H1 (cell line): ENCODE results near the gene CKB. TPM values are rescaled to one million over a fixed set of nuclear protein-coding genes. Genes with fewer than 3 reads are reported as not detected.

Experiments used
- CTCF ChIA-PET: fragments of 300-600 bp; sonication (Branson Sonifier 250); formaldehyde crosslinking; loops from one replicate; lab custom pipeline; 2021; ENCODE audit not compliant: partially characterized antibody; lab: Charles Lee
- POLR2A ChIA-PET: fragments of 300-600 bp; sonication (Branson Sonifier 250); formaldehyde crosslinking; loops from one replicate; lab custom pipeline; 2021; ENCODE audit warnings: inconsistent platforms; ENCODE audit not compliant: partially characterized antibody; lab: Charles Lee
- DNase-seq, 2 experiments: peaks; one replicate each; pipeline versions ENCODE4 v3.0.0 to v3.0.0-alpha.2; 2010 to 2022; ENCODE audit warnings: low spot score in 2 of 2, low read depth in 1 of 2, mixed read lengths in 1 of 2
- FAIRE-seq: peaks from 2 replicates; lab custom pipeline; 2011; peaks lifted over from hg19 to GRCh38; lab: Jason Lieb, UNC
- H2AFZ ChIP-seq: 2 replicates; pipeline ENCODE4 v1.8.1; 2012; ENCODE audit warnings: low read length, inconsistent platforms
- H2AK5ac ChIP-seq: 2 replicates; pipeline ENCODE4 v1.6.1; 2013; ENCODE audit warnings: low read depth, low read length
- H2BK120ac ChIP-seq: replicated peaks from 2 replicates; pipeline ENCODE3; 2013; ENCODE audit warnings: low read depth, low read length, inconsistent platforms
- H2BK12ac ChIP-seq: 2 replicates; pipeline ENCODE4 v1.6.1; 2013; ENCODE audit warnings: low read depth, low read length
- H2BK15ac ChIP-seq: 2 replicates; pipeline ENCODE4 v1.6.1; 2013; ENCODE audit warnings: low read length
- H2BK20ac ChIP-seq: 2 replicates; pipeline ENCODE4 v1.6.1; 2013; ENCODE audit warnings: low read length
- H2BK5ac ChIP-seq: 2 replicates; pipeline ENCODE4 v1.6.1; 2013; ENCODE audit warnings: low read depth, low read length
- H3K14ac ChIP-seq: 2 replicates; pipeline ENCODE4 v1.6.1; 2013; ENCODE audit warnings: inconsistent platforms; ENCODE audit not compliant: insufficient read length
- H3K18ac ChIP-seq: 2 replicates; pipeline ENCODE4 v1.6.1; 2013; ENCODE audit warnings: low read length; ENCODE audit errors: extremely low read depth
- H3K23ac ChIP-seq: 2 replicates; pipeline ENCODE4 v1.6.1; 2013; ENCODE audit warnings: inconsistent platforms; ENCODE audit not compliant: insufficient read length
- H3K23me2 ChIP-seq: 2 replicates; pipeline ENCODE4 v1.6.1; 2013; ENCODE audit warnings: low read depth, low read length
- H3K27ac ChIP-seq: 2 replicates; pipeline ENCODE4 v1.6.1; 2011; ENCODE audit warnings: low read depth, low read length, inconsistent platforms
- H3K27me3 ChIP-seq, 4 experiments: replicated peaks in 1 of 4; 1 replicate in 1 of 4; 2 replicates in 3 of 4; pipeline versions ENCODE4 v1.6.1 to v1.8.1; 2011 to 2013; ENCODE audit warnings: low read length in 3 of 4, mild to moderate bottlenecking in 3 of 4, inconsistent platforms in 2 of 4, mixed read lengths in 2 of 4, moderate library complexity in 1 of 4; ENCODE audit not compliant: control insufficient read depth in 3 of 4, insufficient read depth in 3 of 4; ENCODE audit errors: extremely low read depth in 1 of 4
- H3K36me3 ChIP-seq, 4 experiments: 2 replicates each; pipeline versions ENCODE4 v1.6.1 to v1.8.1; 2011 to 2013; ENCODE audit warnings: mild to moderate bottlenecking in 4 of 4, low read length in 3 of 4, moderate library complexity in 2 of 4, control low read depth in 1 of 4, inconsistent platforms in 1 of 4; ENCODE audit not compliant: insufficient read depth in 4 of 4, control insufficient read depth in 2 of 4
- H3K4ac ChIP-seq: replicated peaks from 2 replicates; pipeline ENCODE3; 2013; ENCODE audit warnings: low read length, low read depth, mixed read lengths, inconsistent platforms; ENCODE audit not compliant: insufficient read length
- H3K4me1 ChIP-seq, 4 experiments: replicated peaks in 1 of 4; 1 replicate in 1 of 4; 2 replicates in 3 of 4; pipeline versions ENCODE4 v1.6.1 to v1.8.1; 2011 to 2013; ENCODE audit warnings: low read length in 3 of 4, inconsistent platforms in 2 of 4, mixed read lengths in 1 of 4; ENCODE audit not compliant: insufficient read depth in 4 of 4, control insufficient read depth in 3 of 4
- H3K4me2 ChIP-seq, 2 experiments: 2 replicates each; pipeline versions ENCODE4 v1.6.1 to v1.8.1; 2011 to 2013; ENCODE audit warnings: low read depth in 2 of 2, low read length in 2 of 2, control low read depth in 1 of 2, inconsistent platforms in 1 of 2, mild to moderate bottlenecking in 1 of 2; ENCODE audit not compliant: insufficient read depth in 1 of 2
- H3K4me3 ChIP-seq, 4 experiments: fragments of 200-600, 300-600 bp in 1 of 4; sonication (generic), shearing (Covaris generic), sonication (Bioruptor Twin) in 1 of 4; 2 replicates each; pipeline versions ENCODE4 v1.5.1 to v1.8.1; 2011 to 2016; ENCODE audit warnings: low read length in 4 of 4, low read depth in 3 of 4, control low read depth in 2 of 4, inconsistent platforms in 2 of 4, mild to moderate bottlenecking in 2 of 4, mixed read lengths in 1 of 4, moderate library complexity in 1 of 4; ENCODE audit not compliant: insufficient read depth in 2 of 4; ENCODE audit errors: extremely low read depth in 1 of 4
- H3K56ac ChIP-seq: replicated peaks from 2 replicates; pipeline ENCODE3; 2013; ENCODE audit warnings: low read depth, mild to moderate bottlenecking, mixed read lengths, low read length, inconsistent platforms; ENCODE audit not compliant: insufficient read length
- H3K79me1 ChIP-seq: 2 replicates; pipeline ENCODE4 v1.6.1; 2013; ENCODE audit warnings: low read depth, low read length, control low read depth
- H3K79me2 ChIP-seq, 2 experiments: 2 replicates each; pipeline versions ENCODE4 v1.6.1 to v1.8.1; 2012 to 2013; ENCODE audit warnings: low read length in 2 of 2, mild to moderate bottlenecking in 2 of 2, inconsistent platforms in 1 of 2; ENCODE audit not compliant: insufficient read depth in 2 of 2, control insufficient read depth in 1 of 2
- H3K9ac ChIP-seq, 4 experiments: replicated peaks in 1 of 4; 1 replicate in 1 of 4; 2 replicates in 3 of 4; pipeline versions ENCODE4 v1.6.1 to v1.8.1; 2011 to 2013; ENCODE audit warnings: low read depth in 3 of 4, low read length in 3 of 4, control low read depth in 2 of 4, mild to moderate bottlenecking in 2 of 4, moderate library complexity in 2 of 4, inconsistent platforms in 1 of 4; ENCODE audit errors: extremely low read depth in 1 of 4
- H3K9me3 ChIP-seq, 2 experiments: 2 replicates each; pipeline versions ENCODE4 v1.6.1 to v1.8.1; 2012 to 2013; ENCODE audit warnings: mild to moderate bottlenecking in 2 of 2, moderate library complexity in 2 of 2, control low read depth in 1 of 2, inconsistent platforms in 1 of 2, low read depth in 1 of 2, low read length in 1 of 2, mixed read lengths in 1 of 2; ENCODE audit not compliant: insufficient read depth in 2 of 2
- H4K20me1 ChIP-seq, 2 experiments: replicated peaks in 1 of 2; 2 replicates each; pipeline versions ENCODE3 to v1.8.1; 2011 to 2013; ENCODE audit warnings: inconsistent platforms in 2 of 2, low read length in 2 of 2, mild to moderate bottlenecking in 1 of 2; ENCODE audit not compliant: insufficient read depth in 2 of 2, control insufficient read depth in 1 of 2
- H4K5ac ChIP-seq: 2 replicates; pipeline ENCODE4 v1.6.1; 2013; ENCODE audit warnings: low read length, low read depth, mixed read lengths, inconsistent platforms; ENCODE audit not compliant: insufficient read length
- H4K8ac ChIP-seq: 2 replicates; pipeline ENCODE4 v1.8.0; 2013; ENCODE audit warnings: mild to moderate bottlenecking, moderate library complexity, low read length, inconsistent platforms; ENCODE audit not compliant: insufficient read depth; ENCODE audit errors: extremely low read depth
- H4K91ac ChIP-seq: replicated peaks from 2 replicates; pipeline ENCODE3; 2013; ENCODE audit warnings: low read length, mixed read lengths, inconsistent platforms; ENCODE audit not compliant: insufficient read length
- ASH2L ChIP-seq: fragments of 200-600, 300-600 bp; sonication (generic); IDR thresholded peaks from one replicate; pipeline ENCODE4 v1.7.1; 2017; ENCODE audit warnings: low read length
- CBX8 ChIP-seq: fragments of 300-800, 300-1000 bp; sonication (generic); IDR thresholded peaks from 2 replicates; pipeline ENCODE4 v1.7.1; 2016; ENCODE audit warnings: low read depth, low read length, borderline replicate concordance
- CTBP2 ChIP-seq: IDR thresholded peaks from 2 replicates; pipeline ENCODE4 v1.7.0; 2011; ENCODE audit warnings: borderline replicate concordance, mild to moderate bottlenecking, moderate library complexity, mixed read lengths, low read length; ENCODE audit not compliant: insufficient read depth, insufficient read length
- CTCF ChIP-seq, 3 experiments: IDR thresholded peaks; 1 replicate in 2 of 3; 2 replicates in 1 of 3; pipeline versions ENCODE4 v1.5.1 to v1.6.1; 2011; ENCODE audit warnings: low read length in 3 of 3, mild to moderate bottlenecking in 3 of 3, inconsistent platforms in 2 of 3, low read depth in 1 of 3, moderate library complexity in 1 of 3; ENCODE audit not compliant: insufficient read depth in 1 of 3; ENCODE audit errors: control extremely low read depth in 1 of 3
- E2F6 ChIP-seq: IDR thresholded peaks from 2 replicates; pipeline ENCODE4 v1.6.1; 2012; ENCODE audit warnings: inconsistent platforms
- EZH2 ChIP-seq: fragments of 200-600 bp; sonication (generic); IDR thresholded peaks from 2 replicates; pipeline ENCODE4 v1.7.1; 2012; ENCODE audit warnings: low read depth, mild to moderate bottlenecking, moderate library complexity, low read length, inconsistent platforms; ENCODE audit not compliant: severe bottlenecking
- KDM5A ChIP-seq: fragments of 200-600 bp; IDR thresholded peaks from 2 replicates; pipeline ENCODE4 v1.7.1; 2012; ENCODE audit warnings: mild to moderate bottlenecking, low read length, inconsistent platforms, mixed read lengths
- POU5F1 ChIP-seq: IDR thresholded peaks from 2 replicates; pipeline ENCODE4 v1.6.1; 2011; ENCODE audit warnings: low read depth, mild to moderate bottlenecking, low read length, moderate library complexity
- SIRT6 ChIP-seq: IDR thresholded peaks from one replicate; pipeline ENCODE4 v1.7.1; 2012; ENCODE audit warnings: low read length, inconsistent platforms
- SIX5 ChIP-seq: IDR thresholded peaks from 2 replicates; pipeline ENCODE4 v1.6.1; 2011; ENCODE audit warnings: mild to moderate bottlenecking, low read depth, low read length
- WGBS, 2 experiments: shearing (Covaris generic) in 1 of 2; methylation state at CpG; one replicate each; pipeline versions ENCODE4 v1.1.6 to v1.1.7; 2013 to 2015; ENCODE audit warnings: low lambda C conversion rate in 2 of 2, mixed read lengths in 2 of 2, inconsistent platforms in 1 of 2, low coverage in 1 of 2, missing lambda C conversion rate in 1 of 2; ENCODE audit not compliant: insufficient replicate concordance in 2 of 2, insufficient coverage in 1 of 2, insufficient read length in 1 of 2; ENCODE audit errors: extremely low coverage in 1 of 2, missing lambda C conversion rate in 1 of 2; 5-methylcytosine and 5-hydroxymethylcytosine counted together
- polyA plus RNA-seq, 7 experiments: library from polyadenylated mRNA; depleted of rRNA in 3 of 7; stranded (reverse) in 5 of 7; unstranded in 2 of 7; fragments of >200 nt in 5 of 7; fragments of 200-250 nt in 2 of 7; gene quantifications; 1 replicate in 5 of 7; 2 replicates in 1 of 7; 4 replicates in 1 of 7; pipeline versions ENCODE4 v1.2.1 to v1.2.3, GENCODE V29; 2011 to 2013; ENCODE audit warnings: missing spikeins in 2 of 7, mixed read lengths in 2 of 7
- total RNA-seq: library from RNA; stranded (reverse); fragmentation: NEBNext Ultra II Directional; extraction: Animal tissue kit (Norgen Biotek cat#: 25700); gene quantifications from 2 replicates; pipeline ENCODE4 v1.2.1, GENCODE V29; 2021

CKB gene
- total and polyA plus RNA-seq, 2 of the 8 experiments (the other 6 are each of a cell fraction or from before 2014, with no cell fraction given): 538 to 950 TPM

- 87% methylated on average over 2 of the region's 2 CpGs; no CpG with 5 or more reads in 1 of the 2 experiments for WGBS, 2 experiments
- H3K56ac ChIP-seq: no peak overlapping the region
- H3K79me2 ChIP-seq: no peaks in the 10 kb centered on the region
- FAIRE-seq: no peak
- no peak overlapping the region for H3K4ac ChIP-seq
- no peak overlapping the region for H4K5ac ChIP-seq
- no peak overlapping the region for H3K14ac ChIP-seq
- H3K79me1 ChIP-seq: no peaks in the 10 kb centered on the region; the same call in 1 of the 2 replicates
- no peak overlapping the region for H3K4me3 ChIP-seq
- peaks cover 4 to 28% (median 14%) of the 10 kb centered on the region in 4 experiments; a peak in 6 of 8 replicates for H3K36me3 ChIP-seq
- no peak overlapping the region for H2BK120ac ChIP-seq
- ChIA-PET POLR2A (interaction anchor here (1.6 kb wide), 1 partner anchor 26 kb away, joined by 3 read pairs; no protein-coding TSS in a partner anchor), CTCF (interaction anchor here (0.8 to 4.4 kb wide), 3 partner anchors 16 to 57 kb away, joined by 3 to 16 read pairs (median 7); no protein-coding TSS in a partner anchor)
- no peak overlapping the region for H3K23ac ChIP-seq
- H3K4me1 ChIP-seq: no peaks in the 10 kb centered on the region
- no peak overlapping the region for H2BK20ac ChIP-seq
- H3K9me3 ChIP-seq: no peaks in the 10 kb centered on the region
- H3K27ac ChIP-seq: no peak overlapping the region
- H2BK15ac ChIP-seq: no peak overlapping the region
- no peak for DNase-seq
- no peak overlapping the region for H3K18ac ChIP-seq
- H2AK5ac ChIP-seq: no peak overlapping the region
- no peak overlapping the region for H3K9ac ChIP-seq
- H4K20me1 ChIP-seq: peaks cover 0 to 4% of the 10 kb centered on the region in 2 experiments
- H2AFZ ChIP-seq: no peak overlapping the region
- no peak overlapping the region for H2BK12ac ChIP-seq
- H2BK5ac ChIP-seq: no peak overlapping the region
- no peak overlapping the region for H4K91ac ChIP-seq
- H3K27me3 ChIP-seq: no peaks in the 10 kb centered on the region
- H4K8ac ChIP-seq: no peak overlapping the region
- H3K23me2 ChIP-seq: no peaks in the 10 kb centered on the region
- H3K4me2 ChIP-seq: no peak overlapping the region
- TF ChIP-seq CTCF (IDR thresholded peaks at IDR 0.05; ENCODE audit: control extremely low read depth in 1 of 3, insufficient read depth in 1 of 3, low read depth in 1 of 3, low read length in 3 of 3) (no peak), KDM5A (no peak), ASH2L (no peak), SIRT6 (no peak), CTBP2 (no peak), POU5F1 (no peak), E2F6 (no peak), CBX8 (no peak), SIX5 (no peak), EZH2 (no peak)
Observed at GRCh38 chr14:103489621-103490020, 33.0 kb downstream of the CKB start.
